HFF-Myc (cell line): ENCODE measurements around the gene TMED7.

Source experiments
- DNase-seq: peaks from one replicate; pipeline ENCODE4 v3.0.0-alpha.2; 2011; ENCODE audit warnings: low read depth; ENCODE audit errors: extremely low read depth
- H3K4me3 ChIP-seq: replicated peaks from 2 replicates; pipeline ENCODE4 v1.5.1; 2011; ENCODE audit warnings: low read depth, mild to moderate bottlenecking, control low read depth, low read length
- TF ChIP-seq, protein P1 (sequence below): IDR thresholded peaks from 2 replicates; pipeline ENCODE4 v1.5.1; 2012; ENCODE audit warnings: mild to moderate bottlenecking, low read depth, low read length, control low read depth; ENCODE audit errors: missing control alignments

Gene TMED7

DNA sequence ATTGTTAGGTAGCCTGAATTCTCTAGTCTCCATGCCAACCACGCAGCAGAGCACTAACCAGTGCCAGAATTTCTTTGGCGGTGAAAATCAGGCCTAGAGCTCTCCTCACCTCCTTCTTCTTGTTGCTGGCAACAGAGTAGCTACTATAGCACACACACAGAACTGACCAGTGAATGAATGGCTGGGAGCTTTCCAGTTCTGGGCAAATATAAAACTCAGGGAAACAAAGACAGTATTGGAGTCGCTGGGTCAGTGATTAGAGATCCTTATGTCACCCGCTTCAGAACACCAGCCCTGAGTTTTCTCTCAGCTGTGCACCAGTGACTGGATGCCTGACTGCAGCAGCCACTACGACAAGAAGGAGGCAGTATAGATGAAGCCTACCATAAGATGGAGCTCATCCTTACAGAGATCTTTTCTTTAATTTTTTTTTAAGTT is 54.4 kb downstream of the TMED7 start:
- no peak overlapping the region for H3K4me3 ChIP-seq
- TF ChIP-seq, protein P1, sequence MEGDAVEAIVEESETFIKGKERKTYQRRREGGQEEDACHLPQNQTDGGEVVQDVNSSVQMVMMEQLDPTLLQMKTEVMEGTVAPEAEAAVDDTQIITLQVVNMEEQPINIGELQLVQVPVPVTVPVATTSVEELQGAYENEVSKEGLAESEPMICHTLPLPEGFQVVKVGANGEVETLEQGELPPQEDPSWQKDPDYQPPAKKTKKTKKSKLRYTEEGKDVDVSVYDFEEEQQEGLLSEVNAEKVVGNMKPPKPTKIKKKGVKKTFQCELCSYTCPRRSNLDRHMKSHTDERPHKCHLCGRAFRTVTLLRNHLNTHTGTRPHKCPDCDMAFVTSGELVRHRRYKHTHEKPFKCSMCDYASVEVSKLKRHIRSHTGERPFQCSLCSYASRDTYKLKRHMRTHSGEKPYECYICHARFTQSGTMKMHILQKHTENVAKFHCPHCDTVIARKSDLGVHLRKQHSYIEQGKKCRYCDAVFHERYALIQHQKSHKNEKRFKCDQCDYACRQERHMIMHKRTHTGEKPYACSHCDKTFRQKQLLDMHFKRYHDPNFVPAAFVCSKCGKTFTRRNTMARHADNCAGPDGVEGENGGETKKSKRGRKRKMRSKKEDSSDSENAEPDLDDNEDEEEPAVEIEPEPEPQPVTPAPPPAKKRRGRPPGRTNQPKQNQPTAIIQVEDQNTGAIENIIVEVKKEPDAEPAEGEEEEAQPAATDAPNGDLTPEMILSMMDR, result no peak
- no peak for DNase-seq

DNA sequence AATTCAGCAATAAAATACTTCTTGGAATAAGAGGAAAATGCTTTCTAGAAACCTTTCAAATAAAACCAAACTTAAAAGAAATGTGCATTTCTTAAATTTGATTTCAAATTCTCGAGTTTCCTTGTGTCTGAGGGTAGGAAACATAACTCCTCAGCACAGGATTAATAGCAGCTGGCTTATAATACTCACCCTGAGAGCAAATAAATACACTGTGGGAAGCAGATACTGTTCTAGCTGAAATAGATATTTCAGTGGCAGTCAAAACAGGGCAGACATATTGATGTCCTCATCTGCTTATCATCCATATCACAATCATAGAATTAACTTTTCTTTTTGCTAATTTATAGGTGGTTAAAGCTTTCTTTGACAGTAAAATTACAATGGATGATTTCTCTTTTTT is 57.2 kb downstream of the TMED7 start:
- H3K4me3 ChIP-seq, result no peak overlapping the region
- TF ChIP-seq, protein P1, result no peak
- DNase-seq, result no peak

DNA sequence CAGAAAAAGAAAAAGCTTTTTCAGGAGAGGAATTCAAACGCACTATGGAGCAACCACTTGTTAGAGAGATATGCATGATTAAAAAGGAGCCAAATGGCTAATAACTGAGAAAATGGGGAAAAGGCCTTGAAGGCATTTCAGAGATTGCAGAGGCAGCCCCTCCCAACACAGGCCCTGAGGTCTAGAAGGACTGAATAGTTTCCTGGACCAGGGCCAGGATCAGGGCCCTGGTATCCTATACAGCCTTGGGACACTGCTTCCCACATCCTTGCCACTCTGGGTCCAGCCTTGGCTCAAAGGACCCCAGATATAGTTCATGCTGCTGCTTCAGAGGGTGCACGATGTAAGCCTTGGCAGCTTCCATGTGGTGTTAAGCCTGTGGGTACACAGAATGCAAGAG is 60.6 kb downstream of the TMED7 start:
- TF ChIP-seq, protein P1, result no peak
- no peak overlapping the region for H3K4me3 ChIP-seq
- DNase-seq, result no peak
